K562 (cell line): ENCODE data around the gene DNAH8. TPM values are rescaled to one million over a fixed set of nuclear protein-coding genes. Genes with fewer than 3 reads are reported as not detected.

Experiments
- ATAC-seq: fragments of 200-7000 bp; cut with Tn5 transposase; 3 replicates; pipeline ENCODE4 v1.9.1; 2020; ENCODE audit warnings: moderate library complexity
- BruUV-seq: library from RNA; stranded (reverse); fragments of 400-500 nt; replicated peaks from 2 replicates; lab custom pipeline; 2021; lab: Mats Ljungman, UMichigan
- CTCF ChIA-PET: fragments of 300-600 bp; formaldehyde crosslinking; extraction: SDS; loops from one replicate; lab custom pipeline; 2021; ENCODE audit warnings: low intra/inter-chr PET ratio; lab: Yijun Ruan, JAX
- POLR2A ChIA-PET: fragments of 300-600, 350-650 bp; sonication (Branson Sonifier 250); formaldehyde crosslinking; extraction: SDS; loops from one replicate; lab custom pipeline; 2021; ENCODE audit warnings: antibody characterized with exemption, inconsistent platforms; lab: Yijun Ruan, JAX
- DNase-seq, 4 experiments: peaks; one replicate each; pipeline versions ENCODE4 v3.0.0 to v3.0.0-alpha.2; 2011 to 2018; ENCODE audit warnings: low spot score in 3 of 4, mixed read lengths in 3 of 4; ENCODE audit errors: extremely low read depth in 1 of 4
- FAIRE-seq: peaks from 2 replicates; lab custom pipeline; 2011; peaks lifted over from hg19 to GRCh38; lab: Jason Lieb, UNC
- H2AFZ ChIP-seq: 2 replicates; pipeline ENCODE4 v1.6.0; 2011; ENCODE audit warnings: low read depth, low read length, control low read depth, inconsistent platforms
- H3K27ac ChIP-seq: fragments of 200-600 bp; 3 replicates; pipeline ENCODE4 v1.8.0; 2011; ENCODE audit warnings: low read depth, mild to moderate bottlenecking, control low read depth, inconsistent platforms, low read length, moderate library complexity, mixed read lengths; ENCODE audit errors: extremely low read depth
- H3K27me3 ChIP-seq, 2 experiments: fragments of 300-600 bp in 1 of 2; 2 replicates in 1 of 2; 3 replicates in 1 of 2; pipeline versions ENCODE4 v1.6.0 to v1.8.0; 2011; ENCODE audit warnings: inconsistent platforms in 2 of 2, low read length in 2 of 2, mild to moderate bottlenecking in 1 of 2, mixed read lengths in 1 of 2, moderate library complexity in 1 of 2; ENCODE audit not compliant: control insufficient read depth in 2 of 2, insufficient read depth in 2 of 2
- H3K36me3 ChIP-seq: fragments of 300-600 bp; 3 replicates; pipeline ENCODE4 v1.8.0; 2011; ENCODE audit warnings: mild to moderate bottlenecking, low read length, inconsistent platforms; ENCODE audit not compliant: control insufficient read depth, insufficient read depth
- H3K4me1 ChIP-seq, 2 experiments: fragments of 200-600 bp in 1 of 2; replicated peaks in 1 of 2; 2 replicates in 1 of 2; 3 replicates in 1 of 2; pipeline versions ENCODE4 v1.5.1 to v1.8.0; 2011; ENCODE audit warnings: inconsistent platforms in 2 of 2, low read length in 2 of 2, mild to moderate bottlenecking in 1 of 2, mixed read lengths in 1 of 2, moderate library complexity in 1 of 2; ENCODE audit not compliant: control insufficient read depth in 2 of 2, insufficient read depth in 2 of 2
- H3K4me2 ChIP-seq: 2 replicates; pipeline ENCODE4 v1.6.1; 2011; ENCODE audit warnings: low read length, control low read depth, inconsistent platforms, mixed read lengths; ENCODE audit not compliant: insufficient read depth
- H3K4me3 ChIP-seq: fragments of 200-600 bp; sonication (generic), shearing (Covaris generic); 2 replicates; pipeline ENCODE4 v1.5.1; 2016; ENCODE audit warnings: control low read depth, inconsistent platforms
- H3K79me2 ChIP-seq: fragments of 200-600 bp; 3 replicates; pipeline ENCODE4 v1.8.0; 2011; ENCODE audit warnings: low read length, inconsistent platforms; ENCODE audit not compliant: control insufficient read depth, insufficient read depth
- H3K9ac ChIP-seq, 2 experiments: 2 replicates each; pipeline versions ENCODE4 v1.6.0 to v1.6.1; 2011; ENCODE audit warnings: low read depth in 2 of 2, low read length in 2 of 2, control low read depth in 1 of 2, inconsistent platforms in 1 of 2, mild to moderate bottlenecking in 1 of 2, mixed read lengths in 1 of 2; ENCODE audit not compliant: insufficient read depth in 1 of 2
- H3K9me1 ChIP-seq: one replicate; pipeline ENCODE4 v1.6.0; 2011; ENCODE audit warnings: inconsistent platforms, mild to moderate bottlenecking, low read length, moderate library complexity; ENCODE audit not compliant: control insufficient read depth, insufficient read depth
- H3K9me3 ChIP-seq: replicated peaks from 2 replicates; pipeline ENCODE4 v1.5.1; 2011; ENCODE audit warnings: low read depth, low read length, inconsistent platforms; ENCODE audit not compliant: control insufficient read depth, insufficient read depth
- H4K20me1 ChIP-seq: replicated peaks from 2 replicates; pipeline ENCODE4 v1.6.1; 2011; ENCODE audit warnings: low read length, inconsistent platforms, mixed read lengths; ENCODE audit not compliant: control insufficient read depth, insufficient read depth
- CTCF ChIP-seq, 3 experiments: IDR thresholded peaks in 2 of 3; conservative IDR thresholded peaks in 1 of 3; 2 replicates each; pipeline ENCODE4 v1.5.1; 2011 to 2012; ENCODE audit warnings: low read length in 3 of 3, mild to moderate bottlenecking in 3 of 3, control low read depth in 2 of 3, improper control_type of control experiment in 1 of 3, inconsistent platforms in 1 of 3, low read depth in 1 of 3, mixed read lengths in 1 of 3, moderate library complexity in 1 of 3; ENCODE audit not compliant: insufficient read depth in 2 of 3
- ESRRA ChIP-seq: fragments of 450-650 bp; IDR thresholded peaks from 2 replicates; pipeline ENCODE4 v1.6.1; 2014; ENCODE audit warnings: low read depth, mild to moderate bottlenecking, moderate library complexity, borderline replicate concordance
- GATA2 ChIP-seq: sonication (generic); formaldehyde crosslinking; IDR thresholded peaks from 2 replicates; pipeline ENCODE4 v1.4.0; 2020; ENCODE audit warnings: mild to moderate bottlenecking, missing genetic modification reagents
- MXI1 ChIP-seq: IDR thresholded peaks from 2 replicates; pipeline ENCODE4 v1.6.1; 2011; ENCODE audit warnings: low read depth, mild to moderate bottlenecking, improper control_type of control experiment, low read length
- NFATC3 ChIP-seq: fragments of 450-650 bp; IDR thresholded peaks from 2 replicates; pipeline ENCODE4 v1.6.1; 2017; ENCODE audit warnings: mild to moderate bottlenecking
- PKNOX1 ChIP-seq: fragments of 450-650 bp; IDR thresholded peaks from 2 replicates; pipeline ENCODE4 v1.6.1; 2016
- SMARCB1 ChIP-seq: IDR thresholded peaks from 2 replicates; pipeline ENCODE4 v1.6.1; 2011; ENCODE audit warnings: improper control_type of control experiment, low read depth; ENCODE audit not compliant: insufficient read length
- SMC3 ChIP-seq: conservative IDR thresholded peaks from 2 replicates; pipeline ENCODE4 v1.6.1; 2011; ENCODE audit warnings: low read depth, low read length, improper control_type of control experiment; ENCODE audit not compliant: insufficient read depth
- TAF9B ChIP-seq: fragments of 450-650 bp; IDR thresholded peaks from 2 replicates; pipeline ENCODE4 v1.6.1; 2018; ENCODE audit warnings: mild to moderate bottlenecking; ENCODE audit not compliant: partially characterized antibody
- ZBTB7A ChIP-seq: IDR thresholded peaks from 2 replicates; pipeline ENCODE4 v1.6.1; 2011; ENCODE audit warnings: low read depth, mild to moderate bottlenecking, low read length, moderate library complexity, borderline replicate concordance; ENCODE audit not compliant: control insufficient read depth
- ZKSCAN3 ChIP-seq: fragments of 250-450 bp; sonication (Bioruptor Pico); IDR thresholded peaks from 2 replicates; pipeline ENCODE4 v1.4.0; 2020
- ZNF146 ChIP-seq: IDR thresholded peaks from one replicate; pipeline ENCODE4 v1.6.1; 2018; ENCODE audit warnings: missing compliant biosample characterization; ENCODE audit not compliant: unreplicated experiment
- ZNF174 ChIP-seq: fragments of 250-450 bp; sonication (Bioruptor Pico); IDR thresholded peaks from 2 replicates; pipeline ENCODE4 v1.4.0; 2020; ENCODE audit warnings: mild to moderate bottlenecking
- WGBS: fragments of 100-300 bp; shearing (Covaris generic); methylation state at CpG from one replicate; pipeline ENCODE4 v1.1.6; 2016; ENCODE audit warnings: low coverage, mixed read lengths; ENCODE audit not compliant: insufficient coverage; ENCODE audit errors: missing lambda C conversion rate; 5-methylcytosine and 5-hydroxymethylcytosine counted together
- in situ Hi-C: fragments of 300-500 bp; cut with MboI; formaldehyde crosslinking; loops from 4 replicates; pipeline ENCODE4 v1.15.0; 2018; ENCODE audit warnings: inconsistent platforms, mixed read lengths
- intact Hi-C: fragments of 100-400 bp; cut with micrococcal nuclease; formaldehyde crosslinking; loops from 2 replicates; pipeline ENCODE4 v1.14.2; 2022
- polyA plus RNA-seq, 8 experiments: library from polyadenylated mRNA; depleted of rRNA in 4 of 8; stranded (reverse) in 5 of 8; unstranded in 3 of 8; fragments of >200 nt; fragmentation: Nextera tagmentation in 2 of 8; fragmentation: Illumina TruSeq in 1 of 8; extraction: Ambion mirVana in 2 of 8; extraction: Trizol in 1 of 8; gene quantifications; 2 replicates each; pipeline versions ENCODE4 v1.2.1 to v1.2.3, GENCODE V29; 2011 to 2014; ENCODE audit warnings: inconsistent platforms in 1 of 8, missing spikeins in 1 of 8
- total RNA-seq, 7 experiments: library from RNA; depleted of rRNA in 6 of 7; stranded (reverse); fragments of >200 nt in 6 of 7; fragmentation: Illumina TruSeq in 2 of 7; extraction: Trizol in 2 of 7; gene quantifications; 2 replicates each; pipeline versions ENCODE4 v1.2.1 to v1.2.3, GENCODE V29; 2011 to 2021; ENCODE audit warnings: low replicate concordance in 1 of 7

Gene DNAH8
- total and polyA plus RNA-seq, 9 of the 15 experiments (the other 6 are each of a cell fraction or from before 2014, with no cell fraction given): 1.2 to 4.2 (median 2.9) TPM

- Histone ChIP-seq H3K9me3 (no peaks in the 10 kb centered on the region), H3K4me1 (peaks cover 3 to 5% of the 10 kb centered on the region in 2 experiments; a peak in 4 of 5 replicates), H3K9me1 (no peaks in the 10 kb centered on the region), H3K36me3 (no peaks in the 10 kb centered on the region; the same call in 2 of the 3 replicates), H3K27ac (no peak overlapping the region), H3K4me2 (no peak overlapping the region), H4K20me1 (no peaks in the 10 kb centered on the region), H3K4me3 (no peak overlapping the region), H3K27me3 (peaks cover 2 to 10% of the 10 kb centered on the region in 2 experiments; a peak in 4 of 5 replicates), H3K79me2 (peaks cover 13% of the 10 kb centered on the region), H2AFZ (no peak overlapping the region), H3K9ac (no peak overlapping the region)
- BruUV-seq: no TSS peak
- intact Hi-C loops: no loop called here
- no peak for DNase-seq
- TF ChIP-seq ZNF146 (CRISPR knock-in tag) (peak; percentile 66), PKNOX1 (no peak), ZBTB7A (no peak)
- ChIA-PET POLR2A (interaction anchor here (2.0 kb wide), 1 partner anchor 16 kb away, joined by 5 read pairs; the partner anchor contains the start of gene GLO1), CTCF (no interaction called here)
- no peak for ATAC-seq
- 20% methylated on average over 1 of the region's 1 CpG for WGBS
- in situ Hi-C loops: no loop called here
- FAIRE-seq: no peak
Observed at GRCh38 chr6:38719358-38719757, 4.2 kb downstream of the DNAH8 start.

GRCh38 chr6:38720295-38720694 is 5.2 kb downstream of the DNAH8 start:
- POLR2A ChIA-PET: interaction anchor here (1.3 to 2.0 kb wide), 2 partner anchors 10 to 17 kb away, joined by 3 to 5 read pairs; partner anchors contain the start of gene GLO1
- Histone ChIP-seq H3K79me2 (peaks cover 18% of the 10 kb centered on the region), H3K36me3 (no peaks in the 10 kb centered on the region; the same call in 2 of the 3 replicates), H3K4me3 (no peak overlapping the region), H4K20me1 (no peaks in the 10 kb centered on the region), H3K9me1 (no peaks in the 10 kb centered on the region), H3K9me3 (no peaks in the 10 kb centered on the region), H3K9ac (no peak overlapping the region), H3K4me2 (no peak overlapping the region), H3K27me3 (peaks cover 2 to 8% of the 10 kb centered on the region in 2 experiments; a peak in 3 of 5 replicates), H3K4me1 (peaks cover 1 to 3% of the 10 kb centered on the region in 2 experiments; a peak in 4 of 5 replicates), H3K27ac (no peak overlapping the region), H2AFZ (no peak overlapping the region)
- BruUV-seq: no TSS peak
- CTCF ChIA-PET: no interaction called here
- ATAC-seq (no peak), FAIRE-seq (no peak), DNase-seq (peak in 1 of 4 experiments; percentile 31)
- intact Hi-C loops: no loop called here
- WGBS: 0% methylated on average over 2 of the region's 2 CpGs
- in situ Hi-C loops: no loop called here
- TF ChIP-seq ESRRA: no peak
- no peak for TF ChIP-seq SMARCB1
- peak; percentile 16 for TF ChIP-seq TAF9B
- peak in 2 of 3 experiments; percentile 25 to 52; a peak in 4 of 6 replicates for TF ChIP-seq CTCF (IDR thresholded peaks at IDR 0.05 in 2 of 3, conservative IDR thresholded peaks at IDR 0.05 in 1 of 3; ENCODE audit: insufficient read depth in 2 of 3, low read depth in 1 of 3, low read length in 3 of 3)
- TF ChIP-seq ZKSCAN3 (CRISPR knock-in tag): no peak
- TF ChIP-seq GATA2: peak; percentile 19; the same call in 1 of the 2 replicates
- TF ChIP-seq ZNF174 (CRISPR knock-in tag): no peak
- TF ChIP-seq SMC3: 0 out of 2 replicates have a peak, but pooled peaks have one; percentile 11
- 0 out of 2 replicates have a peak, but pooled peaks have one; percentile 17 for TF ChIP-seq NFATC3
- TF ChIP-seq MXI1: no peak
